GM21423 (cell line): ENCODE data around the gene TSPAN15.

ENCODE experiments used
- ATAC-seq: cut with Tn5 transposase; IDR thresholded peaks from one replicate; pipeline ENCODE4 v1.9.1; 2021; ENCODE audit warnings: mild to moderate bottlenecking, moderate library complexity; ENCODE audit not compliant: unreplicated experiment

TSPAN15 gene

GRCh38 chr10:69416695-69417094, 34.6 kb upstream of the TSPAN15 start, which contains the start of gene TACR2:
TACR2 (minus strand) TSS chr10:69416918; CDS start chr10:69416323, 595 bp downstream.
- ATAC-seq = no peak

- ATAC-seq = no peak
Measured at GRCh38 chr10:69417542-69417941, 33.7 kb upstream of the TSPAN15 start.

GRCh38 chr10:69418052-69418752, 33.1 kb upstream of the TSPAN15 start:
- no peak for ATAC-seq

GRCh38 chr10:69419096-69419743, 32.0 kb upstream of the TSPAN15 start:
- no peak for ATAC-seq

- ATAC-seq = no peak
Measured at GRCh38 chr10:69419744-69420126, 31.5 kb upstream of the TSPAN15 start.

- no peak for ATAC-seq
Measured at GRCh38 chr10:69421611-69422308, 29.5 kb upstream of the TSPAN15 start.

GRCh38 chr10:69422676-69423075, 28.6 kb upstream of the TSPAN15 start:
- no peak for ATAC-seq

- ATAC-seq = no peak
Measured at GRCh38 chr10:69425041-69425440, 26.2 kb upstream of the TSPAN15 start.

- no peak for ATAC-seq
Measured at GRCh38 chr10:69425511-69426298, 25.6 kb upstream of the TSPAN15 start.

GRCh38 chr10:69426376-69426727, 24.9 kb upstream of the TSPAN15 start:
- ATAC-seq = no peak

GRCh38 chr10:69428165-69428564, 23.1 kb upstream of the TSPAN15 start:
- ATAC-seq = no peak

GRCh38 chr10:69434169-69434568, 17.1 kb upstream of the TSPAN15 start:
- no peak for ATAC-seq

GRCh38 chr10:69434926-69435325, 16.3 kb upstream of the TSPAN15 start:
- no peak for ATAC-seq

GRCh38 chr10:69435966-69436520, 15.2 kb upstream of the TSPAN15 start:
- no peak for ATAC-seq

- ATAC-seq = no peak
Measured at GRCh38 chr10:69437321-69438259, 13.7 kb upstream of the TSPAN15 start.

- ATAC-seq = no peak
Measured at GRCh38 chr10:69438536-69439349, 12.5 kb upstream of the TSPAN15 start.

- ATAC-seq = no peak
Measured at GRCh38 chr10:69439350-69439739, 11.9 kb upstream of the TSPAN15 start.

- no peak for ATAC-seq
Measured at GRCh38 chr10:69439813-69440506, 11.3 kb upstream of the TSPAN15 start.
